ENCODE measurements around the gene MAEL.
A peak's percentile ranks its signal among the peaks of the same experiment; 100 is the strongest.

Gene MAEL

DNA sequence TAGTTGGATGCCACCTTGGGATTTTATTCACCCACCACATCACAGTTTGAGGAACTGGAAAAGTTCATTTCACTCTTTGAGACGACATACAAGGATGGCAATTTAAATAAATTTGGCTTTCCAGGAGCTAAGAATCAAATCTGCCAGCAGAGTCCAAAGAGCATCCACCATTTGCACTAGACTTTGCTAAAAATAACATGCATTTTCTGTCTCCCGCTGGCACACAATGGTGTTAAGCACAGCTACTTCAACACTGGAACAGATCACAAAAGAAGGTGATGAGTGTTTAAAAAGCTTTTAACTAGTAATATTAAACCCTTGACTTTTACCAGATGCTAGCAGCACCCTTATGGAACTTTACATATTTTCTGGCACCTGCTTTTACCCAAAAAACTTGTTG lies 44.6 kb downstream of the MAEL start:
- H3K4me3 ChIP-seq (ENCODE audit: low read depth, low read length, poor library complexity, severe bottlenecking), result no peak overlapping the region
- H3K79me2 ChIP-seq (ENCODE audit: insufficient read depth, low read length), result no peaks in the 10 kb centered on the region
- no peaks in the 10 kb centered on the region for H3F3A ChIP-seq (ENCODE audit: insufficient read depth, low read length)
- no peaks in the 10 kb centered on the region for H3K4me1 ChIP-seq (ENCODE audit: insufficient read depth, low read length, severe bottlenecking)
- TF ChIP-seq EZH2 (IDR thresholded peaks at IDR 0.05; ENCODE audit: borderline replicate concordance, low read length), result no peak
- TF ChIP-seq, protein P1, sequence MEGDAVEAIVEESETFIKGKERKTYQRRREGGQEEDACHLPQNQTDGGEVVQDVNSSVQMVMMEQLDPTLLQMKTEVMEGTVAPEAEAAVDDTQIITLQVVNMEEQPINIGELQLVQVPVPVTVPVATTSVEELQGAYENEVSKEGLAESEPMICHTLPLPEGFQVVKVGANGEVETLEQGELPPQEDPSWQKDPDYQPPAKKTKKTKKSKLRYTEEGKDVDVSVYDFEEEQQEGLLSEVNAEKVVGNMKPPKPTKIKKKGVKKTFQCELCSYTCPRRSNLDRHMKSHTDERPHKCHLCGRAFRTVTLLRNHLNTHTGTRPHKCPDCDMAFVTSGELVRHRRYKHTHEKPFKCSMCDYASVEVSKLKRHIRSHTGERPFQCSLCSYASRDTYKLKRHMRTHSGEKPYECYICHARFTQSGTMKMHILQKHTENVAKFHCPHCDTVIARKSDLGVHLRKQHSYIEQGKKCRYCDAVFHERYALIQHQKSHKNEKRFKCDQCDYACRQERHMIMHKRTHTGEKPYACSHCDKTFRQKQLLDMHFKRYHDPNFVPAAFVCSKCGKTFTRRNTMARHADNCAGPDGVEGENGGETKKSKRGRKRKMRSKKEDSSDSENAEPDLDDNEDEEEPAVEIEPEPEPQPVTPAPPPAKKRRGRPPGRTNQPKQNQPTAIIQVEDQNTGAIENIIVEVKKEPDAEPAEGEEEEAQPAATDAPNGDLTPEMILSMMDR (IDR thresholded peaks at IDR 0.05; ENCODE audit: low read length), result no peak
- H3K27me3 ChIP-seq (ENCODE audit: insufficient read depth, low read length), result no peaks in the 10 kb centered on the region
- no peak overlapping the region for H3K9ac ChIP-seq (ENCODE audit: low read length)
- H3K36me3 ChIP-seq (ENCODE audit: insufficient read depth, low read length), result no peaks in the 10 kb centered on the region
- no peaks in the 10 kb centered on the region for H3K9me2 ChIP-seq (ENCODE audit: low read depth, low read length)
- no peak overlapping the region for H3K4me2 ChIP-seq (ENCODE audit: low read length)
- no peak overlapping the region for H2AFZ ChIP-seq (ENCODE audit: low read length)
- H3K9me3 ChIP-seq (ENCODE audit: low read length), result no peaks in the 10 kb centered on the region
- no peak overlapping the region for H3K27ac ChIP-seq (ENCODE audit: low read depth, low read length, poor library complexity, severe bottlenecking)
- no peaks in the 10 kb centered on the region for H4K20me1 ChIP-seq (ENCODE audit: insufficient read depth, low read length)

DNA sequence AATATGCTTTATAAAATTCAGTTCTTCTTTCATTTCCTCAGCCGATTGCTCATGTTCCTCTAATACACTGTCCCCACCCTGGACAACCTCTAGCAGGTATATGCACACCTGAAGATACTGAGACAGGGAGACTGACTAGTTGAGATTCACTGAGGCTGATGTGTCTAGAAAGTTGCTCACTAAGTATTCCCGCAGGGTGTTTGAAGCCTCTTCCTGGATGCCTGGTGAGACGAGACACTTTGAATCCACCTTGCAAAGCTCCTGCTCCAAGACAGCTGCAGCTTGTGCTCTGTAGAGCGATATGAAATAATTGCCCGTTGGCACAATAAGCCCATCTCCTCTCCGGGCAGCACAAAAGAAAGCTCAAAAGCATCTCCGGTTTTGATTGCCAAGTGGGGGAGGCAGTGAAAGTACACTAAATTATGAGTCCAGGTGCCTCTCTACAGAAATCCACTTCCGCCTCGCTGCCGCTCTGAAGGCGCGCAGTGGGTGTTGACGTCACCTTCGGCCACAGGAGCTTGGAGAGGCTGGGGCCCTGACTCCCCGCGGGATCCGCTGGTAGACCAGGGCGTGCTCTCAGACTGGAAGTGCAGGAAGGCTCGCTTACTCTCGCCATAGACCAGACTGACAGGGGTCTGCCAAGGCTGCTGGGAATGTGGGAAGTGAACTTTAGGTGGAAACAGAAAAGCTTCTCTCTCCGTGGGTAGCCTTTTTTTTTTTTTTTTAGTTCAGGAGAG lies 54.8 kb downstream of the MAEL start:
- Histone ChIP-seq H3F3A (ENCODE audit: insufficient read depth, low read length) (no peaks in the 10 kb centered on the region), H3K4me1 (ENCODE audit: insufficient read depth, low read length, severe bottlenecking) (peaks cover 11% of the 10 kb centered on the region), H3K79me2 (ENCODE audit: insufficient read depth, low read length) (no peaks in the 10 kb centered on the region), H3K27me3 (ENCODE audit: insufficient read depth, low read length) (no peaks in the 10 kb centered on the region), H4K20me1 (ENCODE audit: insufficient read depth, low read length) (no peaks in the 10 kb centered on the region), H3K36me3 (ENCODE audit: insufficient read depth, low read length) (no peaks in the 10 kb centered on the region), H3K4me2 (ENCODE audit: low read length) (peak overlapping the region; percentile 54), H2AFZ (ENCODE audit: low read length) (0 out of 2 replicates have a peak overlapping the region, but pooled peaks have one; percentile 50), H3K27ac (ENCODE audit: low read depth, low read length, poor library complexity, severe bottlenecking) (no peak overlapping the region), H3K4me3 (ENCODE audit: low read depth, low read length, poor library complexity, severe bottlenecking) (peak overlapping the region; percentile 44), H3K9me3 (ENCODE audit: low read length) (no peaks in the 10 kb centered on the region), H3K9ac (ENCODE audit: low read length) (no peak overlapping the region; the same call in 1 of the 2 replicates), H3K9me2 (ENCODE audit: low read depth, low read length) (no peaks in the 10 kb centered on the region)
- TF ChIP-seq, protein P1 (IDR thresholded peaks at IDR 0.05; ENCODE audit: low read length), result no peak
- no peak for TF ChIP-seq EZH2 (IDR thresholded peaks at IDR 0.05; ENCODE audit: borderline replicate concordance, low read length)

DNA sequence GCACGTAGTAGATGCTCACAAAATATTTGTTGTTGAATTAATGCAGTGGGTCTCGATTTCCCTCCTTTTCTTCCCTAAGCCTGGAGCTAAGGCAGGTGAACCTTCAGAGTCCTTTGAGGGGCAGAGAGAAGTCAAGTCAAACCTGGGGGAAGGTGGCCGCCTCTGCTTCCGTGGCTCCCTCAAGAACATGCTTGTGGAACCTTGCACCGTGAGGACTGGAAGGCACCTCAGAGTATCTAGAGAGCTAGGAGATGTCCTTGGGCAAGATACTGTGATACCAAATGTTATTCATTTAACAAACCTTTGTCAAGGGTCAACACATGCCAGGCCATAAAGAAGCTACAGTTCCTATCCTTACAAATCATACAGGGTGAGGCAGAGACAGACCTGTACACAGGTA lies 62.8 kb downstream of the MAEL start:
- TF ChIP-seq, protein P1 (IDR thresholded peaks at IDR 0.05; ENCODE audit: low read length), result no peak
- TF ChIP-seq EZH2 (IDR thresholded peaks at IDR 0.05; ENCODE audit: borderline replicate concordance, low read length), result no peak
- Histone ChIP-seq H3K4me2 (ENCODE audit: low read length) (no peak overlapping the region), H3K27me3 (ENCODE audit: insufficient read depth, low read length) (no peaks in the 10 kb centered on the region), H2AFZ (ENCODE audit: low read length) (no peak overlapping the region), H3K4me1 (ENCODE audit: insufficient read depth, low read length, severe bottlenecking) (no peaks in the 10 kb centered on the region), H3K9me3 (ENCODE audit: low read length) (no peaks in the 10 kb centered on the region), H3K79me2 (ENCODE audit: insufficient read depth, low read length) (no peaks in the 10 kb centered on the region), H3K36me3 (ENCODE audit: insufficient read depth, low read length) (no peaks in the 10 kb centered on the region), H4K20me1 (ENCODE audit: insufficient read depth, low read length) (no peaks in the 10 kb centered on the region), H3F3A (ENCODE audit: insufficient read depth, low read length) (no peaks in the 10 kb centered on the region), H3K4me3 (ENCODE audit: low read depth, low read length, poor library complexity, severe bottlenecking) (no peak overlapping the region), H3K27ac (ENCODE audit: low read depth, low read length, poor library complexity, severe bottlenecking) (no peak overlapping the region), H3K9me2 (ENCODE audit: low read depth, low read length) (no peaks in the 10 kb centered on the region), H3K9ac (ENCODE audit: low read length) (no peak overlapping the region)

All from OCI-LY1 (cell line).